Prostate gland (tissue), 2 donors: Measurements from ENCODE around the gene EHBP1.

ENCODE experiments used
- CTCF ChIP-seq, 4 experiments: fragments of 200-600 bp in 2 of 4; fragments of 450-650 bp in 2 of 4; sonication (generic) in 2 of 4; IDR thresholded peaks; 1 replicate in 3 of 4; 2 replicates in 1 of 4; pipeline ENCODE4 v1.5.1; 2016 to 2019; ENCODE audit warnings: antibody characterized with exemption in 4 of 4, mild to moderate bottlenecking in 2 of 4, moderate library complexity in 2 of 4
- POLR2A ChIP-seq: fragments of 450-650 bp; IDR thresholded peaks from one replicate; pipeline ENCODE4 v1.6.1; 2016; ENCODE audit warnings: antibody characterized with exemption, mild to moderate bottlenecking
- POLR2AphosphoS5 ChIP-seq: sonication (generic); formaldehyde crosslinking; IDR thresholded peaks from one replicate; pipeline ENCODE4 v1.6.1; 2017; ENCODE audit warnings: antibody characterized with exemption

- TF ChIP-seq CTCF (IDR thresholded peaks at IDR 0.05) (no peak), POLR2A (no peak), POLR2AphosphoS5 (no peak)
Observed at GRCh38 chr2:62669180-62669579, 36.3 kb upstream of the EHBP1 start.
